GM21619 (cell line): ENCODE data around the gene RASD1.

Experiments used
- ATAC-seq: cut with Tn5 transposase; IDR thresholded peaks from one replicate; pipeline ENCODE4 v1.9.1; 2021; ENCODE audit not compliant: unreplicated experiment

Gene RASD1

DNA sequence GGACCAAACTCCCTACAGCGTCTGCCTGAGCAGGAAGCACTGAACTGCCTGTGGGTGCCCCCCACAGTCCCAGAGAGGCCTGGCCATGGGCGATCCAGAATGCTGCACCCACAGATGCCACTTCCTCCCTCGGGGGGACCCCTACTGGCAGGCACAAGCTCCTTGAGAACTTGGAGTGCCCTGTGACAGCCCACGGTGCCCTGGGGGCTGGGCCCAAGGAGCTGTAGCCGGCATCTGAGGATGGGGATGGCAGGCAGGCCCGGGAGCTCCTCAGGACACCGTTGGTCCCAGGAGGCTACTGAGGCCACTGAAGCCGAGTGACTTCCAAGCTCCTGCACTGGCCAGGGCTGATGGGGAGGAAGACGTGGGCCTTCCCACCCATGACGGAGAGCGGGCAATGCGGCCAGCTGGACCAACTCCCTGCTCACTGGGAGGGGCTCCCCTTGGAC is 15.1 kb upstream of the RASD1 start:
- ATAC-seq = no peak

DNA sequence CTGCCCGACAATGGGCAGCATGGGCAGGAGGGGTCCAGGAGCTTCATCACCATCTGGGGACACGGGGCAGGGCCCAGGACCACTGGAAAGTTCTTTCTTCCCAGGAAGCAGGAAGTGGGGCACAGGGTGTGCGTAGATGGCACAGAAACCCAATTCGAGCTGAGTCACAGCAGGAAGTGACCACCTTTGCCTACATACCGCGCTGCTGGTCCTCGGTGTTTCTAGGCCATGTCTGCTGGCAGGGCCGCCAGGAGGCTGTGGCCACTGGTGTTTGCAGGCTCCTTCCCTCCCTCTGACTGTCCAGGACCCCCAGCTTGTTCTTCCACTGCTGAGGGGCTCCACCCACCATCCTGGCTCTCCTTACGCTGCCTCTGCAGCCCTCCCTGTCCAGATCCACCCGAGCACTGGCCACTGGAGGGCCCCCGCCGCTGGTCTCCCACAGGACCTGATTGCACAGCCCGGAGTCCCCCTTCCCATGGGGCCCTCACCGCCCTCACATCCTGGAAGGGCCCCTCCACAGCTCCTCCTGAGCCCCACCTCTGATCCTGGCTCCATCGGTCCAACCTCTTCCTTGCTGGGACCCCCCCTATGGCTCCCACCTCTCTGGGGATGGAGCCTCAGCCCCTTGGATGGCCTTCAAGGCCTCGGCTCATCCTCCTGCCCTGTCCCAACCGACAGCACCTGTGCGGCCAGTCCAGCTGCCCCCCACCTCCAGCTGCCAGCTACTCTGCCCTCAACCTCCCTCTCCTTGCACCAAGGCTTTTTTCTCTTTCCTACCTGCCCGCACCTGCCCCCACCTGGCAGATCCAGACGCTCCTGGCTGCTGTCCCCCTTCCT is 14.5 kb upstream of the RASD1 start:
- ATAC-seq = no peak

DNA sequence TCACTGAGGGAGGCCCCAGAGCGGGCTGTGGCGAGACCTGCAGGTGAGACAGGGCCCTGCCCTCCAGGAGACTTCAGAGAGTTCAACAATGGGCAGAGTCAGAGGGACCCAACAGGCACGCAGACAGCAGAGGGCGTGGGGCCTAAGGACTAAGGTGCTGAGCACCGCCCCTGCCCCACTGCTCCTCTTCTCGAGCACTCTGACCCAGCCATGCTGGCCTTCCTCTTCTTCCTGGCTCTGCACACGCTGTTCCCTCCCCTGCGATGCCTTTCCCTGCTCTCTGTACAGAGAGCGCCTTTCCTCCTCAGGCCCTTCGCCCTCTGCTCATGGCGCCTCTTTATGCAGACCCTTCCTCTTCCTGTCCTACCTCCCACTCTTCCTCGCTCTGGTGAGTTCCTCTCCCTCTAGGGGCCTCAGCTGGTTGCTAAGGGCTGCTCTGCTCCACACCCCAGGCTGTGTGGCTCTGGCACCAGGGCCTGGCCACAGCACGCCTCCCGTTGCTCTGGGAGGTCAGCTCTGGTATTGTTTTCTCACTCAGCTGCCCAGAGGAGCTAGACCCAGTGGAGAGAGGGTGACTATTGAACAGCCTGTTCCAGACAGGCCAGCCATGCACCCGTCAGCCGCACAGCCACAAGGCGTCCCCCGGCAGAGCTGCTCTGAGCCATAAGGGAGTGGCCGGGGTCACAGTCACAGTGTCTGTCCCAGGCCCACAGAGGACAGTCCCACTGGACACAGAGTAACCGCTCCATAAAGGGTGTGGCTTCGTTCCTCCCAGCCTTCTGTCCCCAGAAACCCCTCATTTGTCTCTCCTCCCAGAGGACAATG is 13.6 kb upstream of the RASD1 start:
- ATAC-seq = no peak

DNA sequence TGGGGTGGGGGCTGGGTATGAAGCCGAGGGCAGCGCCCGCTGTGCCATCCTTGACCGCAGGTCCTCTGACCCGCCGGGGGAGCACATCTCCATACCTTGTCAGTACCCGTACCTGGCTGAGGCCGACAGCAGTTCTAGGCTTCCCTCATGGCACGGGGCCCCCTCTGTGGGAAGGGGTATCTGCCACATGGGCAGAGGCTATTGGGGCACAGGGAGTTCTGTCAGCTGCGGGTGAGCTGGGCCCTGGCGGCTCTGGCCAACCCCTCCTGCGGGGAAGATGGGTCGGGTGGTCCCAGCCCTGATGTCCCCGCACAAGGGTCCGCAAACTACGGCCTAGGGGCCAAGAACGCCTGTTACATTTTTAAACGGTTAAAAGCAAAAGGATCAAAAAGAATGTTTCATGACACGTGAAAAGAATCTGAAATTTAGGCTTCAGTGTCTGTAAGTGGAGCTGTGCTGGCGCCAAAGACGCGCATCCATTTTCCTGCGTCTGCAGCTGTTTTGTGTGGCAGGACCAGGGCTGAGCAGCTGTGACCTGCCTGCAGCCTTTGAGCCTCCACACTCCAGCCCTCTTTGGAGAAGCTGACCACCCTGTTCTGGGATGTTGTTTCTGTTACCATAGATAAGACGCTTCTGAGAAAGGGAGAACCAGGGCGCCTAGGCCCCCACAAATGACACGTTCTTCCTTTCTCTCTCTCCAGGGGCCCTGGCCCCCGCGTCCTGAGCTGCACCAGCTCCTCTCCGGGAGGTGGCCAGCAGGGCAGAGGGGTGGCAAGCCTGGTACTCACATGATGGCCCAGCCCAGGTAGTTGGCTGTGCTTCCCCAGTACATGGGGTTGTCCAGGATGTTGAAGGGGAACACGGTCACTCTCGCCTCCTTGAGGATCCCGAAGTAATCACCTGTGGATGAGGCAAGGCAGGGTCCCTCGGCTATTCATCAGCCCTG is 12.7 kb upstream of the RASD1 start:
- ATAC-seq = no peak

DNA sequence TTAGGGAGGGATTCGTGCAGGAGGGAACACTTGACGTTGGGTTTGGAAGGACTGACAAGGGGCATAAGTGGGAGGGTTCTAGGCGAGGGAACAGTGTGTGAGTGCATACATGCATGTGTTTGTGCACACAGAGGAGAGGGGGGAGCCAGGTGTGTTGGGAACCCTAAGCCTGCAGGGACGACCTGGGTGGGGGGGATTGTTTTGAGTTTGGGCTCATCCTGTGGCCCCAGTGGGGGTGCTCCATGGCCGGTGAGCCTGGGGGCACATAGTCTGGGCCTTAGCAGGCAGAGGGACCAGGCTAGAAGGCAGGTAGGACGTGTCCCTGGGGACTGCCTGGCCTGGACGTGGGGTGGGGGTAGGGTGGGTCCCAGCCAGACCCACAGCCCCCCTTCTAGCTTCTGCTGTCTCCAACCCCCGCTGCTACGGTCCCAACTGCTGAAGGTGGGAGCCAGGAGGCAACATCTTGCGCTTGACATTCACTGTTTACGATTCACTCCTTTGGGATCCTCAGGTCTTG is 11.9 kb upstream of the RASD1 start:
- ATAC-seq = no peak

DNA sequence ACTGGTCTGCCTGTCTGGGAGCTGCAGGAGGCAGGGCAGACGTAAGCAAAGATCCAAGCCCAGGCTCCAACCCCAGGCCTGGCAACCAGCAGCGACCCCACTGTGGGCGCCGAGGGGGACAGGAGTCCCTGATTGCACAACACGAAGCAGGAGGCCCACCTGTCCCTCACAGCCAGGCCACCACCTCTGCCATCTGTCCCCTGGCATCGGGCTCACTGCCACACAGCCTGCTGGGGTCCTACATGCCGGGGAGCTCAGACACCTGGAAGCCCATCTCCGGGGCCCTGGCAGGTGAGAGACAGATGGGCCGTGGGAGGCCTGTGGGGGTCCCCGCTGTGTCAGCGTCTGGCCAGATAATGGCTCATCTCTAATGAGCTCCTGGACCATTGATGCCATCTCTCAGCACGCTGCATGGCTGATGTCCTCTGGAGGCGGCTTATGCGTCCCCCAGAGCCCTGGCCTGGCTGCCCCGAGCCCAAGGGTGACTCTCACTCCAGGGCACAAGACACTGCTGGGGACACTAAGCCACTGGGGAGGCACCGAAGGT is 11.3 kb upstream of the RASD1 start:
- ATAC-seq = no peak

DNA sequence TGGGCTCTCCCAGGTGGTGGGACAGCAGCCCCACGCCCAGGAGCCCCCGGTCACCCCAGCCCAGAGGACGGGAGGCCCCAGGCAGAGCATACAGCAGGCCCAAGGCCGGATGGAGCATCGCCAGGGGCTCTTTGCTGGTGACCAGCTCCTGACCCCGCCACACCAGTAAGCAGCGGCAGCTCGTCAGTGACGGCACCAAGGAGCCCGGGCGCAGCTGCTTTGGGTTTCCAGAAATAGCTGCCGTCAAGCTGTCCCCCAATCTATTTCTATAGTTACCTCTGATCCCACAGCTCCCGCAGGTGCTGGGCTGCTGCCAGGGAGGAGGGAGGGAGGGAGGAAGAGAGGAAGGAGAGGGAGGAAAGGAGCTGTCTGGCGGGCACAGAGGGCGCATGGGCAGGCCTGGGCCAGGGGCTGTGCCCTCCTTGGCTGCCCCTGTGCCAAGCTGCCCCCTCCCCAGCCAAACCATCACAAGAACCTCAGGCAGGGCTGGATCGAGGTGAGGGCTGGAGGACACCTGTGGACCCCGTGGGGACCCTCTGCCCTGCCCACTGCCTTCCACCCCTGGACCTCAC is 10.8 kb upstream of the RASD1 start:
- no peak for ATAC-seq

DNA sequence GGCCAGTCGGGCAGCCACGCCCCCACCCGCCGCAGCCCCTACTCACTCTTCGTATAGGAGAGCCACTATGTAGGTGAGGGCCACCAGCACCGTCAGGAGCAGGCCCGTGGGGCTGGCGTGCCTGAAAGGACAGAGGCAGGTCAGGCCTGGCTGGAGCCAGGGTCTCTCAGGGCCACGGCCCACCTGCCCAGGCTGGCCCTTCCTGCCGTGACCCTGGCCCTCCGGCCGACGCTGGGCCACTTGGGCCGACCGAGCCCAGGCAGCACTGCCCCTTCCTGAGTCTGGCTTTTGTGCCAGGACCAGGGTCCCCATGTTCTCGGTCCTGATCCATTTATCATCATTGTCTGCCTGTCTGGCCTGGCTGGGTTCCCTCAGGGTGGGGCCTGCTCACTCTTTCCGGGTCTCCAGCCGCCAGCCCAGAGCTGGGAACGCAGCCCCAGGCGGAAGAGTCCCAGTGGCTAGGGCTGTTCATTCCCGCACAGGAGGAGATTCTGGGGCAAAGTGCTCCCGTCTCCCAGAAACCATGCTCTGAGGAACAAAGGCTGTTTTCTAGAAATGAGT is 10.1 kb upstream of the RASD1 start:
- no peak for ATAC-seq

DNA sequence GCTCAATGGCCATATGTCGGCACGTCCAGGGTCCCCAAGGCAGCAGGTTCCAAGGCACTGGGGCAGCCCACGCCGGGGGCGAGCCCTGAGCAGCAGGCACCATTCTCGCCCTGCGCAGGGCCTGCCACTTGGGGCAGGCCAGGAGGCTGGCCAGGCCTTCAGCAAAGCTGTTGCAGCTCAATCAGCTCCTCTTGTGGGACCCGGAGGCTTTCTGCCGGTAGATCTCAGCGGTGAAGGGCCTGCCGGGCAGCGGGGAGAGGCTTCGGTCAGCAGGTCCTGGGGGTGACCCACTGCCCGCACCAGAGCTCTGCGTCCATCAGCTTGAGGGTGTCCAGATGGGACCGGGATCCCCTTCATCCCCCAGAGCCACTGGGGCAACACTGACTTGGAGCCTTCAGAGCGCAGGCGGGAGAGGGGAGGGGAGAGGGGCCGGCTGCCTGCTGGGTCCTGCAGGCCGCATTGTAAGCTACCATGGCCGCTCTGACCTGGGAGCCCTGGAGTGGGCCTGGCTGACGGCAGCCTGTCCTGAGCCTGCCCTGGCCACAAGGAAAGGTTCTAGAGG is 9.5 kb upstream of the RASD1 start:
- ATAC-seq = no peak

DNA sequence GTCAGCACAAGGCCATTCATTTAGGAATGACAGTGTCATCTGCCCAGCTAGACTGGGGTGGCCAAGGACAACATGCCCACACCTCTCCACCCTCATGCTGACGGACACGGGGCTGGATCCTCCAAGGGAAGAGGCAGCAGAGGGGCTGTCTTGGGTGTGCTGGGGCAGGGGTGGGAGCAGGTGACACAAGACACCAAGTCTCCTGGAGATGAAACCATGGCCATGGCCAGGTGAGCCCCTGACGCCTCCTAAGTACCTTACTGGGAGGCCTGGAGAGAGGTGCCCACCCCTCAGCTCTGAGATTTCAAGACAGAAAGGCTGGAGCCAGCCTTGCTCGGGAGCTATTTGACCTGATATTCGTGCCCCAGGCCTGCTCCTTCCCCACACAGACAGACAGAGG is 9.0 kb upstream of the RASD1 start:
- no peak for ATAC-seq

DNA sequence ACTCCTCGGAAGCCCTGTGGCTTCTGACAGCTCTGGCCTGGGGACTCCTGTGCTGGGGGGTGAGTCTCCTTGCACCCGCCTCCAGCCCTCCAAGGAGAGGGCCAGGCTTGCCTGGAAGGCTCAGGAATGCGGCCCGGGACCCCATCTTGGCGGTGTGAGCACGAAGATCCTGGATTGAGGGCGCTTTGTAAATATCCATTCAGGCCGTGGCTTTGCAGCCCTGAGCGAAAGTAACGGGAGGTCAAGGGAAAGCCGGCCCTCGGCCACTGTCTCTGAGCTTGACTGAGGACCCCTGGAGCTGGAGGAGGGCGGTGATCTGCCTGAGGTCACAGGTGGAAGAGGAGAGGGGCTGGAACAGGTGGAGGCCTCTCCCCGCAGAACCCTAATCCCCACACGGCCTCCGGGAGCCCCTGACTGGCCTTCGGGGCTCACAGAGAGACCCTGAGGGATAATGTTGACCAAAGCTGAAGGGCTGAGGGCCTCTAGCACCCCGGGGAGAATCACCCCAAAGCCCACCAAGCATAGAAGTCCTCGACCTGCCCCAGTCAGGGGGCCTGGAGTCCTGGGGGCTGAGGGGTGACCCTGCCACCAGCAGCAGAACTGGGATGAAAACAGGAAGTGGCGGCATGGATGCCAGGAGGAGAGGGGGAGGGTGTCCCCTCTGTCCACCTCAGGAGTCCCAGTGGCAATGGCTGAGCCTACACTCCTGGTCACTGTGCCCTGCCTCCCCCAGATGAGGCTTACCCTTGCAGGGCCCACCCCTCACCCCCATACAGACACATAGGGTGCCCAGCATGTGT is 8.3 kb upstream of the RASD1 start:
- ATAC-seq = no peak

DNA sequence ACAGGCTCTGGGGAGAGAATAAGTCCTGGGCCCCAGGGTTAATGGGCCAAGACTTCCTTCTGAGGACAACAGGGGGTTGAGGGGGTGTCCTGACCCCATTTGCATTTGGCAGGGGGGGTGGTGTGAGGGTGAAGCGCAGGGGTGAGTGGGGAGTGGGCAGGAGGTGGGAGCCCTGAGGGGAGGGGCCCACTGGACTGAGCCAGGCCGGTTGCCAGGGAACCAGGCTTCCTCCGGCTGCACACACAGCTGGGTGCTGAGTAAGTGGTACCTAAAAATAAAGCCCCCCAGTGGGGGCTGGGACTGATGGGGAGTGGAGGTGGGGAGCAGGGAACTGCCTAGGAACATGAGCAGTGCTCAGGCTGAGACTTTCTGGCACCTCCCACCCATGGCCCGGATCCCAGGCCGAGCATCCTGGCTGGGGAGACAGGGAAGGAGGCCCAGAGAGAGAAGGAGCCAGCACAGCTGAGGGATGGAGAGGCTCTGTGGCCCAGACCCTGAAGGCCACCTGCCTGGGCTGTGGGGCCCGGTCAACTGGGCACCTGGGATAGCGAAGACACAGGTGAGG is 7.5 kb upstream of the RASD1 start:
- ATAC-seq = no peak

DNA sequence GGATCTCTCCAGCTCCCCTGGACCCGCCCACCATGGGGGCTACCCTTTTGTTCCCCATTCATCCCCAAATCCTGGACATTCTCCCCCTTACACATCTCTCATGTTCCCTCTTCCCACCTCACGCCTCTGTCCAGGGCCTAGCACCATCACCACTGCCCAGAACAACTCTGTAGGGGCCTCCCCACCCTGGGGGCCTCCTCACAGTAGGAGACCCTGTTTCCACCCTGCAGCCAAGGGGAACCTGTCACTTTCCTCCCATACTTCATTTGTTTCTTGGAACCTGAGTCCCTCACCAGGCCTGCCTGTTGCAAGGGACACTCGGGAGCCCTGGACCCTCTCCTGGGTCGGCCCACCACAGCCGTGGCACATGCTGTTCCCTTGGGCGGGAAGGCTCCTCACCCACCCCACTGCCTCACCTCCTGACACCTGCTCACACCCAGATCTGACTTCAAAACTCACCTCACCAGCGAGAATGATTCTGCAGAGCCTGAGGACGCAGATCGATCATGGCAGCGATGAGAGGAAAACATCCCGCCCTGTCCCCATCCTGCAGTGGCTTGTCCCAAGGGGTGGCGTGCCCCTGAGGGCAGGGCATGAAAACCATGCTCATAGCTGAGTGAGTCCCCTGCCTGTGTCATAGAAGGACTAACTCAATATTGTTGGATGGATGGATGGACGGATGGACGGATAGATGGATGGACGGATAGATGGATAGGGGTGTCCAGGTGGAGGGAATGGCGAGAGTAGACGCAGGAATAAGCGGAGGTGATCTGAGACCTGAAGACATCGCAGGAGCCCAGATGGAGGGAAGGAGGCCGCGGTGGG is 6.8 kb upstream of the RASD1 start:
- ATAC-seq = no peak

DNA sequence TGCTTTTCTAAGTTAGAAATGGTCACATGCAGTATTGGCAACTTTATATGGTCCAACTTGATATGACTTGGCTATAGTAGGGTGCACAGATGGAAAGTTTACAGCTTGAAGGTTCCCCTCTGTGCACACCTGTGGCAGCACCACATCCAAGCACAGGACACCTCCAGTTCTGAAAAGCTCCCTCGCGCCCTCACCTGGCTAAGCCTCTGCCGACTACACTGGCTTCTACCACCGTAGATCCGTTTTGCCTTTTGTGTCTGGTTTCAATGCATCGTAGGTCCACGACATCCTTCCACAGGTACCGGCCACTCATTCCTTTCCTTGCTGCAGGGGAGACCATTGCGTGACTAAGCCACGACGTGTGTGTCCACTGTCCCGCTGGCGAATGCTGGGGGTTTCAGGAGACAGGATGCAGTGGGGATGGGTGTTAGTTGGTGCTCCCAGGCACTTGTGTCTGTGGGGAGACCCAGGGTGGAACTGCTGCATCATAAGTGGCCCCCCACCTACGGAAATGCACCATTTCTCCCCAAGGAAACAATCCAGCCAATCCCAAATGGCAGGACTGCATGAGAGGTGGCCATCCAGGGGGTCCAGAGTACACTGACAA is 4.9 kb upstream of the RASD1 start:
- ATAC-seq = no peak

DNA sequence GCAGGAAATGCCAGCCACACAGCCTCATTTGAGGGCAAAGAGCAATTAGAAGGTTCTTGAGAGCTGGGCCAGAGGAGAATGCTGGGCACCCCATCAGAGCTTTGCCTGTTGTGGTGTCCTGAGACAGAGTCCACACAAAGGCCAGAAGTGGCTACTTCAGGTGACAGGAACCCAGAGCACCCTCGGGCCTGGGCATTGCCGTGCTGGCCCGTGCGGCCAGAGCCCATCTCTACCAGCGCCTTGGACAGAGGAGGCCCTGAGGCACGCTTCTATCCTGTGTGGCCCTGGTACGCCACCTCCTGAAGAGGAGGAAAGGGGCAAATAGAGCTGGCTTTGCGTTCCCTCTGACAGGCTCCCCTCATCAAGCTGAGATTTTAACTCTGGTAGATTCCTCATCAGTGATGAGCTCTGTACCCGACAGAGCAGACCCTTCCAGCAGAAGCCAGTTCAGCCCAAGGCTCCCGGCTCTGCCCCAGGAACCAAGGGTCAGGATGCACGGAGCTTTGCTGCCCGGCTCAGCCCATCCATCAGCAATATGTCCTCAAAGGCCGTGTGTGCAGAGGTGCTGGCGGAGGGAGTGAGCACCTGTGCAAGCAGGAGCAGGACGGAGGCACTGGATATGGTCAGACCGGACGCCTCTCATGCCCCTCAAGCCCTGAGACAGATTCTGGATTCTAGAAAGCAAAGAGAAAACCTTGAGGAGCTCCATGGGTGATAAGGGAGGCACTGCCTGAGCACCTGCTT is 3.4 kb upstream of the RASD1 start:
- no peak for ATAC-seq

DNA sequence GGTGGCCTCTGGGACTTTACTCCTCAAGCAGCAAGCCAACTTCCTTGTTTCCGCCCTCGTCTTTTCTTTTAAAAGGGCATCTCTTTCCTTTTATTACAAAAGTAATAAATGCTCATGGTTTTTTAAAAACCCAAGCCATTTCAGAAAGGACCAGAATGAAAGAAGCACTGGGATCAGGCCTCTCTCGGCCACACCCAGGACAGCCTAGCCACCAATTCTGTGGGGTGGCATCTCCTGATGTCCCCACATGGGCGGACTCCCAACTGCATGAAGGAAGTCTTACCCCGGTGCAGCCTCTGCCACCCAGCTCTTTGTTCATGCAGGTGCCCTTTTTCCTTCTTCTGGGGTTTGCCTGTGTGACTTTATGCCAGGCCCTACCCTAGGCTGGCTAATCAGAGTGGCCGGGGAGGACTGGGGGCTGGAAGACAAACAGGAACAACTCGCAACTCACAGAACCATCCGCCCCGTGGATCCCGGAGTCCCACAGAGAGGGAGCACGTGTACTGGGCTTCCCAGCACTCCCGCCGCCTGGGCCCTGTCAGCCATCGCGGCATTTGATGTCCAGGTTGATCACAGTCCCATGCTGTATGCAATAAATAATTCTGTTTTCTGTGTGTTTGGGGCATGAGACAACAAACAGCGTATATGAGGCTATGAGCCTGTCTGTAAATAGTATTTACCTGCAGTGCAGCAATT is 2.6 kb upstream of the RASD1 start:
- ATAC-seq = no peak
